HepG2 (cell line): Measurements from ENCODE around the gene CYB5R3. TPM values are rescaled to one million over a fixed set of nuclear protein-coding genes. Genes with fewer than 3 reads are reported as not detected.

Experiments used
- AGO2 ChIP-seq: fragments of 200-400 bp; formaldehyde crosslinking; optimal IDR thresholded peaks from 2 replicates; pipeline ENCODE3; 2017; ENCODE audit warnings: mild to moderate bottlenecking, low read depth, low read length, moderate library complexity
- ERF ChIP-seq: IDR thresholded peaks from 2 replicates; pipeline ENCODE4 v1.6.1; 2018; ENCODE audit warnings: missing biosample characterization, missing genetic modification reagents
- HNRNPK ChIP-seq: fragments of 200-400 bp; formaldehyde crosslinking; IDR thresholded peaks from 2 replicates; pipeline ENCODE4 v1.6.1; 2018; ENCODE audit warnings: low read length, low read depth, moderate library complexity, mild to moderate bottlenecking; ENCODE audit not compliant: poor library complexity, severe bottlenecking
- JDP2 ChIP-seq: sonication (generic); formaldehyde crosslinking; IDR thresholded peaks from 2 replicates; pipeline ENCODE4 v1.8.1; 2022; ENCODE audit warnings: missing genetic modification reagents, borderline replicate concordance
- KDM3A ChIP-seq: IDR thresholded peaks from 2 replicates; pipeline ENCODE4 v1.6.1; 2018; ENCODE audit warnings: low read depth, missing compliant biosample characterization
- KDM5A ChIP-seq: fragments of 200-600 bp; sonication (generic); IDR thresholded peaks from 2 replicates; pipeline ENCODE4 v1.7.0; 2018; ENCODE audit warnings: antibody characterized with exemption, mild to moderate bottlenecking, low read length, borderline replicate concordance
- KDM5B ChIP-seq: sonication (generic); formaldehyde crosslinking; IDR thresholded peaks from 2 replicates; pipeline ENCODE4 v1.4.0; 2020; ENCODE audit warnings: missing genetic modification reagents, mild to moderate bottlenecking, borderline replicate concordance
- KLF15 ChIP-seq: sonication (generic); formaldehyde crosslinking; IDR thresholded peaks from 2 replicates; pipeline ENCODE4 v1.8.1; 2023; ENCODE audit warnings: borderline replicate concordance, mild to moderate bottlenecking, inconsistent platforms, missing genetic modification reagents, mixed read lengths
- KLF9 ChIP-seq: IDR thresholded peaks from 2 replicates; pipeline ENCODE4 v1.6.1; 2016; ENCODE audit warnings: low read depth
- KMT2A ChIP-seq: sonication (generic); formaldehyde crosslinking; IDR thresholded peaks from 2 replicates; pipeline ENCODE4 v1.4.0; 2020; ENCODE audit warnings: missing genetic modification reagents
- NFE2 ChIP-seq: sonication (generic); formaldehyde crosslinking; IDR thresholded peaks from 2 replicates; pipeline ENCODE4 v1.4.0; 2020; ENCODE audit warnings: missing genetic modification reagents
- RFX3 ChIP-seq: IDR thresholded peaks from 2 replicates; pipeline ENCODE4 v1.6.1; 2016; ENCODE audit warnings: missing biosample characterization, missing genetic modification reagents
- RFXAP ChIP-seq: sonication (generic); formaldehyde crosslinking; IDR thresholded peaks from 2 replicates; pipeline ENCODE4 v1.4.0; 2020; ENCODE audit warnings: missing genetic modification reagents, borderline replicate concordance
- RXRB ChIP-seq: IDR thresholded peaks from 2 replicates; pipeline ENCODE4 v1.6.1; 2016; ENCODE audit warnings: borderline replicate concordance, missing genetic modification reagents, missing compliant biosample characterization
- SMARCC2 ChIP-seq: fragments of 450-650 bp; IDR thresholded peaks from 2 replicates; pipeline ENCODE4 v1.6.1; 2017; ENCODE audit warnings: antibody characterized with exemption, mild to moderate bottlenecking
- TBX2 ChIP-seq: sonication (generic); formaldehyde crosslinking; IDR thresholded peaks from 2 replicates; pipeline ENCODE4 v1.5.0; 2020; ENCODE audit warnings: missing genetic modification reagents, mild to moderate bottlenecking, borderline replicate concordance
- TFE3 ChIP-seq: IDR thresholded peaks from 2 replicates; pipeline ENCODE4 v1.6.1; 2016
- TMF1 ChIP-seq: sonication (generic); formaldehyde crosslinking; IDR thresholded peaks from 2 replicates; pipeline ENCODE4 v1.8.1; 2022; ENCODE audit warnings: low read depth, missing genetic modification reagents
- UBTF ChIP-seq: sonication (generic); formaldehyde crosslinking; IDR thresholded peaks from 2 replicates; pipeline ENCODE4 v1.4.0; 2020; ENCODE audit warnings: mild to moderate bottlenecking, missing genetic modification reagents
- ZFYVE20 ChIP-seq: sonication (generic); formaldehyde crosslinking; IDR thresholded peaks from 2 replicates; pipeline ENCODE4 v1.8.0; 2023; ENCODE audit warnings: low read depth, mild to moderate bottlenecking, moderate library complexity, missing genetic modification reagents, borderline replicate concordance
- ZKSCAN8 ChIP-seq: IDR thresholded peaks from 2 replicates; pipeline ENCODE4 v1.6.1; 2016; ENCODE audit warnings: borderline replicate concordance, missing genetic modification reagents, missing compliant biosample characterization
- ZMYM4 ChIP-seq: sonication (generic); formaldehyde crosslinking; IDR thresholded peaks from 2 replicates; pipeline ENCODE4 v1.8.1; 2023; ENCODE audit warnings: mild to moderate bottlenecking, missing genetic modification reagents
- ZNF484 ChIP-seq: sonication (generic); formaldehyde crosslinking; IDR thresholded peaks from 2 replicates; pipeline ENCODE4 v1.5.1; 2020; ENCODE audit warnings: mild to moderate bottlenecking, low read depth, missing genetic modification reagents, borderline replicate concordance
- ZNF614 ChIP-seq: IDR thresholded peaks from 2 replicates; pipeline ENCODE4 v1.6.1; 2018; ENCODE audit warnings: missing biosample characterization, missing genetic modification reagents, inconsistent platforms, borderline replicate concordance
- ZNF740 ChIP-seq: sonication (generic); formaldehyde crosslinking; IDR thresholded peaks from 2 replicates; pipeline ENCODE4 v1.4.0; 2020; ENCODE audit warnings: missing genetic modification reagents
- ZNF768 ChIP-seq: sonication (generic); formaldehyde crosslinking; IDR thresholded peaks from 2 replicates; pipeline ENCODE4 v1.4.0; 2020; ENCODE audit warnings: missing genetic modification reagents
- ZNF775 ChIP-seq: sonication (generic); formaldehyde crosslinking; IDR thresholded peaks from 2 replicates; pipeline ENCODE4 v1.4.0; 2020; ENCODE audit warnings: missing genetic modification reagents, mild to moderate bottlenecking, moderate library complexity, borderline replicate concordance
- ZSCAN21 ChIP-seq: sonication (generic); formaldehyde crosslinking; IDR thresholded peaks from 2 replicates; pipeline ENCODE4 v1.8.0; 2022; ENCODE audit warnings: mild to moderate bottlenecking, missing genetic modification reagents, moderate library complexity, borderline replicate concordance
- polyA plus RNA-seq, 8 experiments: library from polyadenylated mRNA; depleted of rRNA in 3 of 8; stranded (reverse) in 7 of 8; unstranded in 1 of 8; fragments of >200 nt; fragmentation: Illumina TruSeq in 4 of 8; extraction: Trizol in 4 of 8; gene quantifications; 2 replicates each; pipeline versions ENCODE4 v1.2.1 to v1.2.3, GENCODE V29; 2011 to 2016; ENCODE audit warnings: low read depth in 4 of 8, missing spikeins in 1 of 8, mixed read lengths in 1 of 8; ENCODE audit not compliant: insufficient read depth in 1 of 8
- total RNA-seq, 5 experiments: library from RNA; depleted of rRNA; stranded (reverse); fragments of >200 nt; fragmentation: Illumina TruSeq; extraction: Trizol; gene quantifications; 2 replicates each; pipeline ENCODE4 v1.2.3, GENCODE V29; 2016; ENCODE audit warnings: low read depth in 1 of 5

The CYB5R3 gene
- total and polyA plus RNA-seq, 2 of the 13 experiments (the other 11 are each of a cell fraction or from before 2014, with no cell fraction given) = 32.4 to 305 TPM

GRCh38 chr22:42617155-42617983, 31.8 kb downstream of the CYB5R3 start (continued):
- no peak for TF ChIP-seq NFE2 (CRISPR knock-in tag)
- TF ChIP-seq KDM3A = no peak
- no peak for TF ChIP-seq TMF1
- no peak for TF ChIP-seq KLF15 (CRISPR knock-in tag)
- TF ChIP-seq KDM5A = no peak
- no peak for TF ChIP-seq HNRNPK
- peak; percentile 18; the same call in 1 of the 2 replicates for TF ChIP-seq ERF
- TF ChIP-seq ZFYVE20 (CRISPR knock-in tag) = no peak
- TF ChIP-seq RFXAP (CRISPR knock-in tag) = peak; percentile 11; the same call in 1 of the 2 replicates
- no peak for TF ChIP-seq KDM5B (CRISPR knock-in tag)
- TF ChIP-seq RXRB (CRISPR knock-in tag) = no peak
- no peak for TF ChIP-seq KLF9
- 0 out of 2 replicates have a peak, but pooled peaks have one; percentile 26 for TF ChIP-seq TBX2 (CRISPR knock-in tag)
- no peak for TF ChIP-seq ZNF775 (CRISPR knock-in tag)
- no peak for TF ChIP-seq RFX3
- no peak for TF ChIP-seq ZNF768 (CRISPR knock-in tag)
- no peak for TF ChIP-seq ZNF614 (CRISPR knock-in tag)
- no peak for TF ChIP-seq ZNF740
- TF ChIP-seq ZKSCAN8 (CRISPR knock-in tag) = no peak
- no peak for TF ChIP-seq ZMYM4
- TF ChIP-seq ZSCAN21 (CRISPR knock-in tag) = peak; percentile 32; the same call in 1 of the 2 replicates
- TF ChIP-seq JDP2 = no peak
- TF ChIP-seq KMT2A (CRISPR knock-in tag) = no peak
- no peak for TF ChIP-seq UBTF (CRISPR knock-in tag)
- no peak for TF ChIP-seq ZNF484 (CRISPR knock-in tag)
- TF ChIP-seq TFE3 (CRISPR knock-in tag) = no peak
- peak; percentile 92 for TF ChIP-seq AGO2
- no peak for TF ChIP-seq SMARCC2
